SK-N-SH (cell line): ENCODE measurements around the gene MEA1. TPM values are rescaled to one million over a fixed set of nuclear protein-coding genes. Genes with fewer than 3 reads are reported as not detected.

Source experiments
- CTCF ChIA-PET: fragments of 300-600, 350-600 bp; formaldehyde crosslinking; extraction: SDS; loops from one replicate; lab custom pipeline; 2021; lab: Yijun Ruan, JAX
- POLR2A ChIA-PET: fragments of 350-600 bp; sonication (Branson Sonifier 250); formaldehyde crosslinking; extraction: SDS; loops from one replicate; lab custom pipeline; 2020; ENCODE audit warnings: antibody characterized with exemption, inconsistent platforms; lab: Yijun Ruan, JAX
- DNase-seq: peaks from one replicate; pipeline ENCODE4 v3.0.0; 2012
- H2AFZ ChIP-seq: fragments of 200-600 bp; sonication (generic); 2 replicates; pipeline ENCODE4 v1.8.1; 2016; ENCODE audit warnings: antibody characterized with exemption, mild to moderate bottlenecking, low read depth
- H3F3A ChIP-seq: fragments of 200-600 bp; sonication (generic); replicated peaks from 2 replicates; pipeline ENCODE3; 2016; ENCODE audit warnings: antibody characterized with exemption, mild to moderate bottlenecking; ENCODE audit not compliant: insufficient read depth
- H3K27ac ChIP-seq, 2 experiments: fragments of 200-500 bp in 1 of 2; fragments of 200-600 bp in 1 of 2; sonication (Bioruptor generic) in 1 of 2; sonication (generic), shearing (Covaris generic) in 1 of 2; 2 replicates each; pipeline versions ENCODE4 v1.5.1 to v1.6.1; 2014 to 2016; ENCODE audit warnings: low read depth in 2 of 2, inconsistent platforms in 1 of 2, low read length in 1 of 2, mild to moderate bottlenecking in 1 of 2, mixed read lengths in 1 of 2
- H3K27me3 ChIP-seq: fragments of 200-600 bp; sonication (generic), shearing (Covaris generic); 2 replicates; pipeline ENCODE4 v1.6.1; 2016; ENCODE audit warnings: mixed run types; ENCODE audit not compliant: insufficient read depth
- H3K36me3 ChIP-seq, 2 experiments: fragments of 200-500 bp in 1 of 2; fragments of 200-600 bp in 1 of 2; sonication (Bioruptor generic) in 1 of 2; sonication (generic) in 1 of 2; replicated peaks in 1 of 2; 2 replicates each; pipeline versions ENCODE3 to v1.5.1; 2014 to 2016; ENCODE audit warnings: low read length in 1 of 2, mild to moderate bottlenecking in 1 of 2; ENCODE audit not compliant: insufficient read depth in 2 of 2, control insufficient read depth in 1 of 2
- H3K4me1 ChIP-seq, 2 experiments: fragments of 200-500 bp in 1 of 2; fragments of 200-600 bp in 1 of 2; sonication (Bioruptor generic) in 1 of 2; sonication (generic), shearing (Covaris generic) in 1 of 2; 2 replicates each; pipeline versions ENCODE4 v1.5.1 to v1.6.1; 2014 to 2016; ENCODE audit warnings: low read depth in 1 of 2, low read length in 1 of 2, mixed run types in 1 of 2; ENCODE audit not compliant: insufficient read depth in 2 of 2, control insufficient read depth in 1 of 2
- H3K4me2 ChIP-seq: fragments of 200-600 bp; sonication (generic), shearing (Covaris generic); 2 replicates; pipeline ENCODE4 v1.6.1; 2017; ENCODE audit warnings: mixed run types
- H3K4me3 ChIP-seq, 2 experiments: fragments of 200-500 bp in 1 of 2; fragments of 200-600 bp in 1 of 2; sonication (Bioruptor generic) in 1 of 2; sonication (generic), shearing (Covaris generic) in 1 of 2; 2 replicates each; pipeline versions ENCODE4 v1.5.1 to v1.8.1; 2014 to 2016; ENCODE audit warnings: low read depth in 2 of 2, inconsistent platforms in 1 of 2, low read length in 1 of 2, mild to moderate bottlenecking in 1 of 2, mixed read lengths in 1 of 2, moderate library complexity in 1 of 2
- H3K79me2 ChIP-seq: fragments of 200-600 bp; sonication (generic); 2 replicates; pipeline ENCODE4 v1.8.1; 2017; ENCODE audit warnings: mild to moderate bottlenecking; ENCODE audit not compliant: insufficient read depth
- H3K9ac ChIP-seq: fragments of 200-600 bp; sonication (generic); 2 replicates; pipeline ENCODE4 v1.6.1; 2017; ENCODE audit warnings: mixed run types
- H3K9me2 ChIP-seq: fragments of 200-600 bp; sonication (generic); 2 replicates; pipeline ENCODE4 v1.6.1; 2017; ENCODE audit warnings: mixed run types
- H3K9me3 ChIP-seq: fragments of 200-600 bp; sonication (generic); 2 replicates; pipeline ENCODE4 v1.6.1; 2017; ENCODE audit warnings: mixed run types, mild to moderate bottlenecking, moderate library complexity
- H4K20me1 ChIP-seq: fragments of 200-600 bp; sonication (generic); 2 replicates; pipeline ENCODE4 v1.6.1; 2017; ENCODE audit warnings: mild to moderate bottlenecking, mixed run types; ENCODE audit not compliant: insufficient read depth
- CTCF ChIP-seq: fragments of 200-600 bp; sonication (generic); IDR thresholded peaks from 2 replicates; pipeline ENCODE4 v1.6.1; 2017; ENCODE audit warnings: antibody characterized with exemption, mild to moderate bottlenecking, moderate library complexity
- EP300 ChIP-seq, 2 experiments: IDR thresholded peaks; 2 replicates each; pipeline versions ENCODE4 v1.4.0 to v1.6.1; 2012; ENCODE audit warnings: borderline replicate concordance in 1 of 2, low read depth in 1 of 2, low read length in 1 of 2
- FOXM1 ChIP-seq: IDR thresholded peaks from 2 replicates; pipeline ENCODE4 v1.4.0; 2012; ENCODE audit warnings: low read depth, mild to moderate bottlenecking
- MXI1 ChIP-seq: IDR thresholded peaks from 2 replicates; pipeline ENCODE4 v1.6.1; 2012; ENCODE audit warnings: mild to moderate bottlenecking, low read depth, low read length, improper control_type of control experiment
- NRF1 ChIP-seq: IDR thresholded peaks from 2 replicates; pipeline ENCODE4 v1.6.1; 2012; ENCODE audit warnings: low read depth, mild to moderate bottlenecking, low read length
- WGBS: methylation state at CpG from one replicate; pipeline ENCODE4 v1.1.6; 2017; ENCODE audit warnings: low lambda C conversion rate; 5-methylcytosine and 5-hydroxymethylcytosine counted together
- polyA plus RNA-seq, 3 experiments: library from polyadenylated mRNA; depleted of rRNA; stranded (reverse); fragments of >200 nt; gene quantifications; 2 replicates each; pipeline ENCODE4 v1.2.3, GENCODE V29; 2012
- TF ChIP-seq, protein P1 (sequence below): IDR thresholded peaks from 2 replicates; pipeline ENCODE4 v1.4.0; 2012; ENCODE audit warnings: low read depth
- TF ChIP-seq, protein P2 (sequence below): IDR thresholded peaks from 2 replicates; pipeline ENCODE4 v1.6.1; 2012; ENCODE audit warnings: mild to moderate bottlenecking, low read depth, low read length, moderate library complexity
- TF ChIP-seq, protein P3 (sequence below): IDR thresholded peaks from 2 replicates; pipeline ENCODE4 v1.4.0; 2012; ENCODE audit warnings: low read depth, borderline replicate concordance
- TF ChIP-seq, protein P4 (sequence below): IDR thresholded peaks from 2 replicates; pipeline ENCODE4; 2012
- TF ChIP-seq, protein P5 (sequence below): fragments of 150-350 bp; IDR thresholded peaks from 2 replicates; pipeline ENCODE4 v1.6.1; 2016; ENCODE audit warnings: mild to moderate bottlenecking, low read depth, low read length

MEA1 gene
- polyA plus RNA-seq, 1 of the 3 experiments (the other 2 are of a cell fraction) = 171 TPM

DNA sequence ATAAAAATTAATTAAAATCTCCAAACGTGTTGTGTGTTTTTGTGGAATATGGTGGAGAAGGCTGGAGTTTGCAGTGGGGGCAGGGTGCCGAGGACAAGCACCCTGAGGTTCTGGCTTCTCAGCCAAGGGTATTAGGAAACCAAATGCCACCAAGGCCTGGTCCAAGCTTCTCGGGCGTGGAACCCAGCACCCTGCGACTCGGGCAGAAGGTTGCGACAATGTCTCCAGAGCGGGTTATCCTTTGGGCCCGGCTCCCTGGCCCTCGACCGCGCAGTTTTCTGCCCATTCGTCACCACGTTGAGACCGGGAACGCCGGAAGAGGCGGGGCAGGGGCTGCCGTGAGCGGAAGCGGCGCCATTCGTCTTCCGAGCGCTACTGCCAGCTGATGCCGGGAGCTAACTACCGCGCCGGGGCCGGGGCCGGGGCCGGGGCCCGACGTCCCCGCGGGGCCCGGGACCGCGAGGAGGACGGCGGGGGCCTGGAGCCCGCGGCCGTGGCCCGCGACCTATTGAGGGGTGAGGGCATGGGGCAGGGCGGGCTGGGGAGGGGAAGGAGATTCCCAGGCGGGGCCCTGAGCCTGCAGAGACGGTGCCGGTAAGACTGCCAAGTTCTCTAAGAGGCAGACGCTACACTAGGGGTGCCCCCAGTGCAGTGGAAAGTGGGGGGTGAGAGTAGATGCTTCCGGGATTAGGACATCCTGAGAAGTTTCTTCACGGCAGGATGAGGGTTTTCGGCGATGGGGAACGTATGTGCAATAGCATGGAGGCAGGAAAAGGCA is 7.7 kb upstream of the MEA1 start, which contains the start of gene RRP36 (continued):
- TF ChIP-seq, protein P1, sequence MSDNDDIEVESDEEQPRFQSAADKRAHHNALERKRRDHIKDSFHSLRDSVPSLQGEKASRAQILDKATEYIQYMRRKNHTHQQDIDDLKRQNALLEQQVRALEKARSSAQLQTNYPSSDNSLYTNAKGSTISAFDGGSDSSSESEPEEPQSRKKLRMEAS = peak; percentile 87
- TF ChIP-seq, protein P2, sequence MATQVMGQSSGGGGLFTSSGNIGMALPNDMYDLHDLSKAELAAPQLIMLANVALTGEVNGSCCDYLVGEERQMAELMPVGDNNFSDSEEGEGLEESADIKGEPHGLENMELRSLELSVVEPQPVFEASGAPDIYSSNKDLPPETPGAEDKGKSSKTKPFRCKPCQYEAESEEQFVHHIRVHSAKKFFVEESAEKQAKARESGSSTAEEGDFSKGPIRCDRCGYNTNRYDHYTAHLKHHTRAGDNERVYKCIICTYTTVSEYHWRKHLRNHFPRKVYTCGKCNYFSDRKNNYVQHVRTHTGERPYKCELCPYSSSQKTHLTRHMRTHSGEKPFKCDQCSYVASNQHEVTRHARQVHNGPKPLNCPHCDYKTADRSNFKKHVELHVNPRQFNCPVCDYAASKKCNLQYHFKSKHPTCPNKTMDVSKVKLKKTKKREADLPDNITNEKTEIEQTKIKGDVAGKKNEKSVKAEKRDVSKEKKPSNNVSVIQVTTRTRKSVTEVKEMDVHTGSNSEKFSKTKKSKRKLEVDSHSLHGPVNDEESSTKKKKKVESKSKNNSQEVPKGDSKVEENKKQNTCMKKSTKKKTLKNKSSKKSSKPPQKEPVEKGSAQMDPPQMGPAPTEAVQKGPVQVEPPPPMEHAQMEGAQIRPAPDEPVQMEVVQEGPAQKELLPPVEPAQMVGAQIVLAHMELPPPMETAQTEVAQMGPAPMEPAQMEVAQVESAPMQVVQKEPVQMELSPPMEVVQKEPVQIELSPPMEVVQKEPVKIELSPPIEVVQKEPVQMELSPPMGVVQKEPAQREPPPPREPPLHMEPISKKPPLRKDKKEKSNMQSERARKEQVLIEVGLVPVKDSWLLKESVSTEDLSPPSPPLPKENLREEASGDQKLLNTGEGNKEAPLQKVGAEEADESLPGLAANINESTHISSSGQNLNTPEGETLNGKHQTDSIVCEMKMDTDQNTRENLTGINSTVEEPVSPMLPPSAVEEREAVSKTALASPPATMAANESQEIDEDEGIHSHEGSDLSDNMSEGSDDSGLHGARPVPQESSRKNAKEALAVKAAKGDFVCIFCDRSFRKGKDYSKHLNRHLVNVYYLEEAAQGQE = no peak; the same call in 1 of the 2 replicates
- TF ChIP-seq FOXM1 (no peak), CTCF (no peak)

GRCh38 chr6:43020847-43021246 is 7.1 kb upstream of the MEA1 start:
- DNase-seq = peak; percentile 48
- H3K4me2 ChIP-seq = peak overlapping the region; percentile 73; the same call in 1 of the 2 replicates
- TF ChIP-seq, protein P3, sequence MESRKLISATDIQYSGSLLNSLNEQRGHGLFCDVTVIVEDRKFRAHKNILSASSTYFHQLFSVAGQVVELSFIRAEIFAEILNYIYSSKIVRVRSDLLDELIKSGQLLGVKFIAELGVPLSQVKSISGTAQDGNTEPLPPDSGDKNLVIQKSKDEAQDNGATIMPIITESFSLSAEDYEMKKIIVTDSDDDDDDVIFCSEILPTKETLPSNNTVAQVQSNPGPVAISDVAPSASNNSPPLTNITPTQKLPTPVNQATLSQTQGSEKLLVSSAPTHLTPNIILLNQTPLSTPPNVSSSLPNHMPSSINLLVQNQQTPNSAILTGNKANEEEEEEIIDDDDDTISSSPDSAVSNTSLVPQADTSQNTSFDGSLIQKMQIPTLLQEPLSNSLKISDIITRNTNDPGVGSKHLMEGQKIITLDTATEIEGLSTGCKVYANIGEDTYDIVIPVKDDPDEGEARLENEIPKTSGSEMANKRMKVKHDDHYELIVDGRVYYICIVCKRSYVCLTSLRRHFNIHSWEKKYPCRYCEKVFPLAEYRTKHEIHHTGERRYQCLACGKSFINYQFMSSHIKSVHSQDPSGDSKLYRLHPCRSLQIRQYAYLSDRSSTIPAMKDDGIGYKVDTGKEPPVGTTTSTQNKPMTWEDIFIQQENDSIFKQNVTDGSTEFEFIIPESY = no peak
- TF ChIP-seq NRF1 (no peak), MXI1 (no peak), EP300 (IDR thresholded peaks at IDR 0.05; ENCODE audit: borderline replicate concordance in 1 of 2, low read depth in 1 of 2, low read length in 1 of 2) (no peak)
- TF ChIP-seq, protein P4, sequence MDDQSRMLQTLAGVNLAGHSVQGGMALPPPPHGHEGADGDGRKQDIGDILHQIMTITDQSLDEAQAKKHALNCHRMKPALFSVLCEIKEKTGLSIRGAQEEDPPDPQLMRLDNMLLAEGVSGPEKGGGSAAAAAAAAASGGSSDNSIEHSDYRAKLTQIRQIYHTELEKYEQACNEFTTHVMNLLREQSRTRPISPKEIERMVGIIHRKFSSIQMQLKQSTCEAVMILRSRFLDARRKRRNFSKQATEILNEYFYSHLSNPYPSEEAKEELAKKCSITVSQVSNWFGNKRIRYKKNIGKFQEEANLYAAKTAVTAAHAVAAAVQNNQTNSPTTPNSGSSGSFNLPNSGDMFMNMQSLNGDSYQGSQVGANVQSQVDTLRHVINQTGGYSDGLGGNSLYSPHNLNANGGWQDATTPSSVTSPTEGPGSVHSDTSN = no peak
- TF ChIP-seq, protein P5, sequence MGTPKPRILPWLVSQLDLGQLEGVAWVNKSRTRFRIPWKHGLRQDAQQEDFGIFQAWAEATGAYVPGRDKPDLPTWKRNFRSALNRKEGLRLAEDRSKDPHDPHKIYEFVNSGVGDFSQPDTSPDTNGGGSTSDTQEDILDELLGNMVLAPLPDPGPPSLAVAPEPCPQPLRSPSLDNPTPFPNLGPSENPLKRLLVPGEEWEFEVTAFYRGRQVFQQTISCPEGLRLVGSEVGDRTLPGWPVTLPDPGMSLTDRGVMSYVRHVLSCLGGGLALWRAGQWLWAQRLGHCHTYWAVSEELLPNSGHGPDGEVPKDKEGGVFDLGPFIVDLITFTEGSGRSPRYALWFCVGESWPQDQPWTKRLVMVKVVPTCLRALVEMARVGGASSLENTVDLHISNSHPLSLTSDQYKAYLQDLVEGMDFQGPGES = no peak
- TF ChIP-seq, all 33 proteins: peak for 0
- peaks cover 49 to 50% of the 10 kb centered on the region in 2 experiments for H3K36me3 ChIP-seq
- H2AFZ ChIP-seq = peak overlapping the region; percentile 88
- H3K4me1 ChIP-seq = peaks cover 12 to 30% of the 10 kb centered on the region in 2 experiments; a peak in 3 of 4 replicates
- H3K9ac ChIP-seq = peak overlapping the region; percentile 76; the same call in 1 of the 2 replicates
- H4K20me1 ChIP-seq = peaks cover 22% of the 10 kb centered on the region
- H3K9me2 ChIP-seq = no peaks in the 10 kb centered on the region
- H3K27me3 ChIP-seq = no peaks in the 10 kb centered on the region
- POLR2A ChIA-PET = interaction anchor here (0.8 to 1.8 kb wide), 8 partner anchors 11 to 150 kb away, joined by 3 to 8 read pairs (median 4); partner anchors contain the start of genes CUL7, KLC4, MRPL2 and SRF
- no peaks in the 10 kb centered on the region for H3K9me3 ChIP-seq
- H3K27ac ChIP-seq = peak overlapping the region; percentile 78 to 90
- CTCF ChIA-PET = interaction anchor here (0.7 to 1.8 kb wide), 5 partner anchors 120 to 208 kb away, joined by 3 to 8 read pairs (median 4); partner anchors contain the start of gene DNPH1
- H3K4me3 ChIP-seq = peak overlapping the region; percentile 83 to 95; a peak in 3 of 4 replicates
- H3K79me2 ChIP-seq = peaks cover 69% of the 10 kb centered on the region
- WGBS = 61% methylated on average over 5 of the region's 5 CpGs
- H3F3A ChIP-seq = peaks cover 41% of the 10 kb centered on the region
